Natural killer cell (primary cell): ENCODE measurements around the gene LINC00632. TPM values are rescaled to one million over a fixed set of nuclear protein-coding genes. Genes with fewer than 3 reads are reported as not detected.

Experiments
- ATAC-seq, 3 donors: fragments of 150-1000 bp in 2 of 3; fragments of 200-7000 bp in 1 of 3; cut with Tn5 transposase; 1 replicate in 1 of 3; 2 replicates in 2 of 3; pipeline ENCODE4 v1.10.0; 2021; ENCODE audit warnings: mild to moderate bottlenecking in 2 of 3, moderate library complexity in 2 of 3
- DNase-seq, 2 donors: peaks; one replicate each; pipeline versions ENCODE4 v3.0.0 to v3.0.0-alpha.2; 2013 to 2021; ENCODE audit warnings: mixed read lengths in 1 of 2
- H3K27ac ChIP-seq: one replicate; pipeline ENCODE4 v1.5.1; 2013; ENCODE audit warnings: mild to moderate bottlenecking, low read length
- H3K27me3 ChIP-seq: one replicate; pipeline ENCODE4 v1.6.1; 2013; ENCODE audit warnings: low read length; ENCODE audit not compliant: control insufficient read depth, insufficient read depth
- H3K36me3 ChIP-seq: one replicate; pipeline ENCODE4 v1.6.1; 2013; ENCODE audit warnings: low read length; ENCODE audit not compliant: control insufficient read depth, insufficient read depth
- H3K4me1 ChIP-seq: one replicate; pipeline ENCODE4 v1.6.1; 2013; ENCODE audit warnings: low read length; ENCODE audit not compliant: control insufficient read depth, insufficient read depth
- H3K4me3 ChIP-seq: one replicate; pipeline ENCODE4 v1.5.1; 2013; ENCODE audit warnings: low read length
- H3K9me3 ChIP-seq: one replicate; pipeline ENCODE4 v1.6.1; 2013; ENCODE audit warnings: low read length; ENCODE audit not compliant: control insufficient read depth, insufficient read depth
- H3K27ac Mint-ChIP-seq, 2 donors: one replicate each; pipeline ENCODE4 v1.8.0; 2022; ENCODE audit warnings: mild to moderate bottlenecking in 2 of 2, mixed read lengths in 2 of 2, moderate library complexity in 1 of 2
- H3K27me3 Mint-ChIP-seq, 2 donors: one replicate each; pipeline ENCODE4 v1.8.0; 2022; ENCODE audit warnings: low read depth in 2 of 2, mixed read lengths in 2 of 2
- H3K36me3 Mint-ChIP-seq: one replicate; pipeline ENCODE4 v1.8.0; 2022; ENCODE audit warnings: mixed read lengths
- H3K4me1 Mint-ChIP-seq, 2 donors: one replicate each; pipeline ENCODE4 v1.8.0; 2022; ENCODE audit warnings: mixed read lengths in 2 of 2
- H3K4me3 Mint-ChIP-seq: one replicate; pipeline ENCODE4 v1.8.0; 2022; ENCODE audit warnings: mild to moderate bottlenecking, moderate library complexity, mixed read lengths
- H3K9me3 Mint-ChIP-seq, 2 donors: one replicate each; pipeline ENCODE4 v1.8.0; 2022; ENCODE audit warnings: mixed read lengths in 2 of 2
- WGBS: methylation state at CpG from one replicate; pipeline ENCODE4 v1.1.7; 2013; ENCODE audit warnings: missing lambda C conversion rate; ENCODE audit not compliant: insufficient coverage; 5-methylcytosine and 5-hydroxymethylcytosine counted together
- intact Hi-C: fragments of 100-400 bp; cut with micrococcal nuclease; formaldehyde crosslinking; loops from one replicate; pipeline ENCODE4 v1.14.2; 2022
- total RNA-seq, 4 donors: library from RNA; stranded (reverse); fragments of 120-200 nt in 1 of 4; gene quantifications; one replicate each; pipeline versions ENCODE4 v1.2.3 to v1.2.4, GENCODE V29; 2013 to 2022
- TF ChIP-seq, protein P1 (sequence below): fragments of 200-600 bp; IDR thresholded peaks from one replicate; pipeline ENCODE4 v1.8.0; 2022; ENCODE audit warnings: antibody characterized with exemption

LINC00632 gene
- total RNA-seq, 3 donors from 2014 or later (not counting 1 experiment from before 2014, with no cell fraction given) = 0.12 to 0.43 (median 0.16) TPM

GRCh38 chrX:140822184-140822583 lies 112.6 kb downstream of the LINC00632 start:
- H3K36me3 ChIP-seq = no peaks in the 10 kb centered on the region
- no peak overlapping the region for H3K27ac ChIP-seq
- WGBS = 0% methylated on average over 1 of the region's 1 CpG
- intact Hi-C loops = no loop called here
- Mint-ChIP-seq H3K27ac (no peak overlapping the region), H3K9me3 (no peaks in the 10 kb centered on the region), H3K27me3 (no peaks in the 10 kb centered on the region), H3K4me1 (peaks cover 8% of the 10 kb centered on the region in 2 donors), H3K36me3 (no peaks in the 10 kb centered on the region), H3K4me3 (no peak overlapping the region)
- ATAC-seq (no peak), DNase-seq (no peak)
- H3K9me3 ChIP-seq = no peaks in the 10 kb centered on the region
- H3K27me3 ChIP-seq = no peaks in the 10 kb centered on the region
- peaks cover 5% of the 10 kb centered on the region for H3K4me1 ChIP-seq
- no peak overlapping the region for H3K4me3 ChIP-seq
- TF ChIP-seq, protein P1, sequence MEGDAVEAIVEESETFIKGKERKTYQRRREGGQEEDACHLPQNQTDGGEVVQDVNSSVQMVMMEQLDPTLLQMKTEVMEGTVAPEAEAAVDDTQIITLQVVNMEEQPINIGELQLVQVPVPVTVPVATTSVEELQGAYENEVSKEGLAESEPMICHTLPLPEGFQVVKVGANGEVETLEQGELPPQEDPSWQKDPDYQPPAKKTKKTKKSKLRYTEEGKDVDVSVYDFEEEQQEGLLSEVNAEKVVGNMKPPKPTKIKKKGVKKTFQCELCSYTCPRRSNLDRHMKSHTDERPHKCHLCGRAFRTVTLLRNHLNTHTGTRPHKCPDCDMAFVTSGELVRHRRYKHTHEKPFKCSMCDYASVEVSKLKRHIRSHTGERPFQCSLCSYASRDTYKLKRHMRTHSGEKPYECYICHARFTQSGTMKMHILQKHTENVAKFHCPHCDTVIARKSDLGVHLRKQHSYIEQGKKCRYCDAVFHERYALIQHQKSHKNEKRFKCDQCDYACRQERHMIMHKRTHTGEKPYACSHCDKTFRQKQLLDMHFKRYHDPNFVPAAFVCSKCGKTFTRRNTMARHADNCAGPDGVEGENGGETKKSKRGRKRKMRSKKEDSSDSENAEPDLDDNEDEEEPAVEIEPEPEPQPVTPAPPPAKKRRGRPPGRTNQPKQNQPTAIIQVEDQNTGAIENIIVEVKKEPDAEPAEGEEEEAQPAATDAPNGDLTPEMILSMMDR = no peak

GRCh38 chrX:140822861-140823260 lies 113.3 kb downstream of the LINC00632 start:
- Histone ChIP-seq H3K4me3 (no peak overlapping the region), H3K27ac (no peak overlapping the region), H3K4me1 (peaks cover 5% of the 10 kb centered on the region), H3K9me3 (no peaks in the 10 kb centered on the region), H3K27me3 (no peaks in the 10 kb centered on the region), H3K36me3 (no peaks in the 10 kb centered on the region)
- H3K9me3 Mint-ChIP-seq = no peaks in the 10 kb centered on the region
- H3K27me3 Mint-ChIP-seq = no peaks in the 10 kb centered on the region
- no peaks in the 10 kb centered on the region for H3K36me3 Mint-ChIP-seq
- peaks cover 8% of the 10 kb centered on the region in 2 donors for H3K4me1 Mint-ChIP-seq
- DNase-seq (no peak), ATAC-seq (no peak)
- intact Hi-C loops = no loop called here
- H3K4me3 Mint-ChIP-seq = no peak overlapping the region
- TF ChIP-seq, protein P1 = no peak
- H3K27ac Mint-ChIP-seq = no peak overlapping the region
- WGBS = 0% methylated on average over 2 of the region's 3 CpGs

- H3K4me1 Mint-ChIP-seq = no peaks in the 10 kb centered on the region
- ATAC-seq (no peak), DNase-seq (no peak)
- Histone ChIP-seq H3K9me3 (no peaks in the 10 kb centered on the region), H3K4me1 (no peaks in the 10 kb centered on the region), H3K27me3 (no peaks in the 10 kb centered on the region), H3K4me3 (no peak overlapping the region), H3K27ac (no peak overlapping the region), H3K36me3 (no peaks in the 10 kb centered on the region)
- peaks cover 0 to 5% of the 10 kb centered on the region in 2 donors for H3K27me3 Mint-ChIP-seq
- no peak overlapping the region for H3K4me3 Mint-ChIP-seq
- intact Hi-C loops = no loop called here
- H3K36me3 Mint-ChIP-seq = no peaks in the 10 kb centered on the region
- TF ChIP-seq, protein P1 = no peak
- peaks cover 0 to 3% of the 10 kb centered on the region in 2 donors for H3K9me3 Mint-ChIP-seq
- H3K27ac Mint-ChIP-seq = no peak overlapping the region
- 40% methylated on average over 1 of the region's 2 CpGs for WGBS
These were observed 127.3 kb downstream of the LINC00632 start for GRCh38 chrX:140836874-140837273.

Other genes starting within 250 kb of the LINC00632 start
- not detected for gene SOX3, start 204.7 kb upstream of the LINC00632 start, total RNA-seq